ENCODE data around the gene KREMEN1. TPM values are rescaled to one million over a fixed set of nuclear protein-coding genes. Genes with fewer than 3 reads are reported as not detected.

The KREMEN1 gene
- total and polyA plus RNA-seq, 9 of the 15 experiments (the other 6 are each of a cell fraction or from before 2014, with no cell fraction given): 0.69 to 11.5 (median 4.3) TPM

DNA sequence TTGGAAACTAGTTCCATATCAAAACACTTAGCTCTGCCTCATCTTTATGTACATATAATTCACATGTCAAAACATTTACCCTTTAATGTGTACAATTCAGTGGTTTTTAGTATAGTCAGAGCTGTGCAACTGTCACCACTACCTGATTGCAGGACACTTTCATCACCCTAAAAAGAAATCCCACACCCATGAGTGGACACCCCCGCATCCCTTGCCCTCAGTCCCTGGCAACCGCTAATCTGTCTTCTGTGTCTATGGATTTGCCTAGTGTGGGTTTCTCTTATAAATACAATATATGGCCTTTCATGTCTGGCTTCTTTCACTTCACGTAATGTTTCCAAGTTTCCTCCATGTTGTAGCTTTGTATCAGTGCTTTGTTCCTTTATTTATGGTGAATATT lies 124.3 kb downstream of the KREMEN1 start (continued):
- TF ChIP-seq ZNF699 (CRISPR knock-in tag; IDR thresholded peaks at IDR 0.05; ENCODE audit: insufficient replicate concordance) (no peak), HNRNPL (IDR thresholded peaks at IDR 0.05; ENCODE audit: low read depth, low read length) (no peak), ELF4 (CRISPR knock-in tag; IDR thresholded peaks at IDR 0.05) (no peak), HMGN3 (IDR thresholded peaks at IDR 0.05; ENCODE audit: borderline replicate concordance, extremely low read depth, insufficient read length, low read depth, low read length) (no peak), SNRNP70 (optimal IDR thresholded peaks at IDR 0.05; ENCODE audit: low read depth, low read length) (no peak), FOXJ3 (CRISPR knock-in tag; IDR thresholded peaks at IDR 0.05) (no peak), TEAD1 (CRISPR knock-in tag; IDR thresholded peaks at IDR 0.05) (no peak), ZBED1 (IDR thresholded peaks at IDR 0.05) (no peak), ZNF121 (CRISPR knock-in tag; conservative IDR thresholded peaks at IDR 0.05) (no peak), SIN3A (IDR thresholded peaks at IDR 0.05; ENCODE audit: borderline replicate concordance in 2 of 2, control insufficient read depth in 1 of 2, low read depth in 2 of 2, low read length in 2 of 2) (no peak), PHB (CRISPR knock-in tag; IDR thresholded peaks at IDR 0.05) (no peak), ZNF324 (CRISPR knock-in tag; IDR thresholded peaks at IDR 0.05) (no peak), SRF (CRISPR knock-in tag; IDR thresholded peaks at IDR 0.05) (no peak), CEBPB (tag; IDR thresholded peaks at IDR 0.05) (no peak), SMAD4 (CRISPR knock-in tag; conservative IDR thresholded peaks at IDR 0.05) (0 out of 2 replicates have a peak, but pooled peaks have one; percentile 27), PML (IDR thresholded peaks at IDR 0.05; ENCODE audit: low read length) (no peak), ZNF764 (CRISPR knock-in tag; IDR thresholded peaks at IDR 0.05; ENCODE audit: low read depth) (no peak)
- TF ChIP-seq, protein P1, sequence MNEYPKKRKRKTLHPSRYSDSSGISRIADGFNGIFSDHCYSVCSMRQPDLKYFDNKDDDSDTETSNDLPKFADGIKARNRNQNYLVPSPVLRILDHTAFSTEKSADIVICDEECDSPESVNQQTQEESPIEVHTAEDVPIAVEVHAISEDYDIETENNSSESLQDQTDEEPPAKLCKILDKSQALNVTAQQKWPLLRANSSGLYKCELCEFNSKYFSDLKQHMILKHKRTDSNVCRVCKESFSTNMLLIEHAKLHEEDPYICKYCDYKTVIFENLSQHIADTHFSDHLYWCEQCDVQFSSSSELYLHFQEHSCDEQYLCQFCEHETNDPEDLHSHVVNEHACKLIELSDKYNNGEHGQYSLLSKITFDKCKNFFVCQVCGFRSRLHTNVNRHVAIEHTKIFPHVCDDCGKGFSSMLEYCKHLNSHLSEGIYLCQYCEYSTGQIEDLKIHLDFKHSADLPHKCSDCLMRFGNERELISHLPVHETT (CRISPR knock-in tag; conservative IDR thresholded peaks at IDR 0.05 in 1 of 2, IDR thresholded peaks at IDR 0.05 in 1 of 2): no peak
- TF ChIP-seq, protein P2, sequence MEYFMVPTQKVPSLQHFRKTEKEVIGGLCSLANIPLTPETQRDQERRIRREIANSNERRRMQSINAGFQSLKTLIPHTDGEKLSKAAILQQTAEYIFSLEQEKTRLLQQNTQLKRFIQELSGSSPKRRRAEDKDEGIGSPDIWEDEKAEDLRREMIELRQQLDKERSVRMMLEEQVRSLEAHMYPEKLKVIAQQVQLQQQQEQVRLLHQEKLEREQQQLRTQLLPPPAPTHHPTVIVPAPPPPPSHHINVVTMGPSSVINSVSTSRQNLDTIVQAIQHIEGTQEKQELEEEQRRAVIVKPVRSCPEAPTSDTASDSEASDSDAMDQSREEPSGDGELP (CRISPR knock-in tag; IDR thresholded peaks at IDR 0.05; ENCODE audit: borderline replicate concordance): no peak
- TF ChIP-seq, protein P3, sequence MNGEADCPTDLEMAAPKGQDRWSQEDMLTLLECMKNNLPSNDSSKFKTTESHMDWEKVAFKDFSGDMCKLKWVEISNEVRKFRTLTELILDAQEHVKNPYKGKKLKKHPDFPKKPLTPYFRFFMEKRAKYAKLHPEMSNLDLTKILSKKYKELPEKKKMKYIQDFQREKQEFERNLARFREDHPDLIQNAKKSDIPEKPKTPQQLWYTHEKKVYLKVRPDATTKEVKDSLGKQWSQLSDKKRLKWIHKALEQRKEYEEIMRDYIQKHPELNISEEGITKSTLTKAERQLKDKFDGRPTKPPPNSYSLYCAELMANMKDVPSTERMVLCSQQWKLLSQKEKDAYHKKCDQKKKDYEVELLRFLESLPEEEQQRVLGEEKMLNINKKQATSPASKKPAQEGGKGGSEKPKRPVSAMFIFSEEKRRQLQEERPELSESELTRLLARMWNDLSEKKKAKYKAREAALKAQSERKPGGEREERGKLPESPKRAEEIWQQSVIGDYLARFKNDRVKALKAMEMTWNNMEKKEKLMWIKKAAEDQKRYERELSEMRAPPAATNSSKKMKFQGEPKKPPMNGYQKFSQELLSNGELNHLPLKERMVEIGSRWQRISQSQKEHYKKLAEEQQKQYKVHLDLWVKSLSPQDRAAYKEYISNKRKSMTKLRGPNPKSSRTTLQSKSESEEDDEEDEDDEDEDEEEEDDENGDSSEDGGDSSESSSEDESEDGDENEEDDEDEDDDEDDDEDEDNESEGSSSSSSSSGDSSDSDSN (IDR thresholded peaks at IDR 0.05; ENCODE audit: borderline replicate concordance in 1 of 2, low read depth in 2 of 2, low read length in 2 of 2): no peak
- TF ChIP-seq, protein P4, sequence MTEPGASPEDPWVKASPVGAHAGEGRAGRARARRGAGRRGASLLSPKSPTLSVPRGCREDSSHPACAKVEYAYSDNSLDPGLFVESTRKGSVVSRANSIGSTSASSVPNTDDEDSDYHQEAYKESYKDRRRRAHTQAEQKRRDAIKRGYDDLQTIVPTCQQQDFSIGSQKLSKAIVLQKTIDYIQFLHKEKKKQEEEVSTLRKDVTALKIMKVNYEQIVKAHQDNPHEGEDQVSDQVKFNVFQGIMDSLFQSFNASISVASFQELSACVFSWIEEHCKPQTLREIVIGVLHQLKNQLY (CRISPR knock-in tag; conservative IDR thresholded peaks at IDR 0.05): no peak
- TF ChIP-seq, protein P5, sequence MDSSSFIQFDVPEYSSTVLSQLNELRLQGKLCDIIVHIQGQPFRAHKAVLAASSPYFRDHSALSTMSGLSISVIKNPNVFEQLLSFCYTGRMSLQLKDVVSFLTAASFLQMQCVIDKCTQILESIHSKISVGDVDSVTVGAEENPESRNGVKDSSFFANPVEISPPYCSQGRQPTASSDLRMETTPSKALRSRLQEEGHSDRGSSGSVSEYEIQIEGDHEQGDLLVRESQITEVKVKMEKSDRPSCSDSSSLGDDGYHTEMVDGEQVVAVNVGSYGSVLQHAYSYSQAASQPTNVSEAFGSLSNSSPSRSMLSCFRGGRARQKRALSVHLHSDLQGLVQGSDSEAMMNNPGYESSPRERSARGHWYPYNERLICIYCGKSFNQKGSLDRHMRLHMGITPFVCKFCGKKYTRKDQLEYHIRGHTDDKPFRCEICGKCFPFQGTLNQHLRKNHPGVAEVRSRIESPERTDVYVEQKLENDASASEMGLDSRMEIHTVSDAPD (CRISPR knock-in tag; IDR thresholded peaks at IDR 0.05): no peak
